Renal cortical epithelial cell (primary cell): ENCODE results near the gene FUCA1. TPM values are rescaled to one million over a fixed set of nuclear protein-coding genes. Genes with fewer than 3 reads are reported as not detected.
"Not testable (repeated sequence)": the region's sequence is repeated elsewhere in the genome, so short reads cannot be mapped to it uniquely, and the experiment has no call there.

ENCODE experiments used
- DNase-seq: peaks from one replicate; pipeline ENCODE4 v3.0.0-alpha.2; 2011; ENCODE audit warnings: low read depth
- total RNA-seq: library from RNA; depleted of rRNA; stranded (reverse); fragments of >200 nt; gene quantifications from 2 replicates; pipeline ENCODE4 v1.2.3, GENCODE V29; 2014

FUCA1 gene
- 153 and 245 TPM in 2 replicates for total RNA-seq

DNA sequence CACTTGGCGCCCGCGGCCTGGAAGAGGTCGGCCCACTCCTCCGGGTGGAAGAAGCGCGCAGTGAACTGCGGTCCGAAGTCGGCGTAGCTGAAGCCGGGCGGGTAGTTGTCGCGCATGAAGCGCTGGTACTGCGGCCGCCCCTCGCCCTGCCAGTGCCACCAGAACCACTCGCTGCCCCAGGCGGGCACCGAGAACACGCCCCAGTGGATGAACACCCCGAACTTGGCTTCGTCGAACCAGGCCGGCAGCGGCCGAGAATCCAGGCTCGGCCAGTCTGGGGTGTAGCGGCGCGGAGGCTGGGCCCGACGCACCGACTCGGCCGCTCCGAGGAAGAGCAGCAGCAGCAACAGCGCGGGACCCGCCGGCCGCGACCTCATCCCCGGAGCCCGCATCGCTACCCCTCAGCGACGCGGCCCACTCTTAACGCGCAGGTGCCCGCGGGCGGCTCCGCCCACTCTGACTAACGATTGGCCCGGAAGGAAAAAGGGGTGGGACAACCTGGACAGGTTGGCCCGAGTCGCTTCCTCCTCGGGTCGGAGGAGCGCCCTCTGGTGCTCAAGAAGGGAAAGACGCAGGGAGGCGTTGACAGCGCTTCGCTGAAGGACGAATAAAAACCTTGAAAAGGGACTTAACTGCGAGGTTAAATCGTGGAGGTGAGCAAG lies at the start of gene FUCA1:
FUCA1 (minus strand) TSS at position 396 of the 662 bp plus-strand sequence; CDS start at position 392, 4 bp downstream.
- DNase-seq = peak; percentile 87

DNA sequence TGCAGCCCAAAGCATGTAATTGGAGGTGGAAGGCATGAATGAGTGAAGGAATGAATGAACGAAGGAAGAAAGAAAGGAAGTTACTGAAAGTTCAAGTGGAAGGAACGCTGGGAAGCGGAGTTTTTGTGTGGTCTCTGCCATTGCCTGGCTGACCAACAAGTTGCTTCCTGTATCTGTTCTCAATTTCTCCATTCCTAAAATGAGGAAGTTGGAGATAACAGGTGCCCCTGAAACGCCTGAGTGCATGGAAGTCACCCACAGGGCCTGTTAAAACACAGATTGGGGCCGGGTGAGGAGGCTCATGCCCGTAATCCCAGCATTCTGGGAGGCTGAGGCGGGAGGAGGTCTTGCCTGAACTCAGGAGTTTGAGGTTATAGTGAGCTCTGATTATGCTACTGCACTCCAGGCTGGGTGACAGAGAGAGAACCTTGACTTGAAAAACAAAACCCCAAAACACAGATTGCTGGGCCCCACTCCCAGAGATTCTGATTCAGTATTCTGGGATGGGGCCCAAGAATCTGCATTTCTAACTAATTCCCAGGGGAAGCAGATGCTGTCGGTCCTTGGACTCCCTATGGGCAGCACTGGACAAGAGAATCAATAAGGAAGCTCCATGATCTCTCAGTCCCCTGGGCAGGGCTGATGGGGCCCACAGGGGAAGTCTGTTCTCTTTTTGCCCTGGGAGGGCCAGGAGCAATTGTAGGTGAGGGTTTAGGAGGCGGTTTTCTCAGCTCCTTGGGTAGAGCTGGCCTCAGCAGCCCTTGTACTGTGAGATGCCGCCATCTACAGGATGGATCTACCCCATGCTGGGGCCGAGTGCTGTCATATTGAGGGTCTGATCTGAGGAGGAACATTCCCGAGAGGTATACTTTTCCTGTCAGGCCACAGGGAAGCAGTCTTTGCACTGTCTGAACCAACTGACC lies 48.4 kb upstream of the FUCA1 start:
- DNase-seq = peak; percentile 72

DNA sequence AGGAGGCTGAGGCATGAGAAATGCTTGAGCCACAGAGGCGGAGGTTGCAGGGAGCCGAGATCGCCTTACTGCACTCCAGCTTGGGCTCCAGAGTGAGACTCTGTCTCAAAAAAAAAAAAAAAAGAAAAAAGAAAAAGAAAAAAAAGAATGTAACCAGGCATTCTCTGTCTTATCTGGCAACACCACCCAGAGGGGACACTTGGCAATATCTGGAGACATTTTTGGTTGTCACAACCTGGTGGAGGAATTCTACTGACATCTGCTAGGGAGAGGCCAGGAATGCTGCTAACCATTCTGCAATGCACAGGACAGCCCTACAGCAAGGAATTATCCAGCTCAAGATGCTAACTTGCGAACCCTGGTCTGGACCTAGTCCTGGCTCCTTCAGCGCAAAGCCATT lies 47.4 kb upstream of the FUCA1 start:
- DNase-seq = no peak

DNA sequence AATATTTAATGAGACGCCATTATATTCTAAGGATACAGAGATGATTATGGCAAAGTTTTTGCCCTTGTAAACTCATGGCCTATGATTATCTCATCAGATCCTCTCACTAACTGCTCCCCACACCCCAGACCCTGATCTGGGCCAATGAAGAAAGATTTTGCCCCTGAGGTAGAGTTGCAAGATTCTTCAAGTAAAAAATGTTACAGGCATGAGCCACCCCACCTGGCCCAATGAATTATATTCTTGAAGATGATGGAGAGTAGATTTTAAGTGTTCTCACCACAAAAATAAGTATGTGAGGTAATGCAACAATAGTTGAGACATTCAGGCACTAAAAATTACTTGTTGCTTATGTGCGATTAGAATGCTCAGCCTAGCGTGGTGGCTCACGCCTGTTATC lies 46.8 kb upstream of the FUCA1 start:
- no peak for DNase-seq

DNA sequence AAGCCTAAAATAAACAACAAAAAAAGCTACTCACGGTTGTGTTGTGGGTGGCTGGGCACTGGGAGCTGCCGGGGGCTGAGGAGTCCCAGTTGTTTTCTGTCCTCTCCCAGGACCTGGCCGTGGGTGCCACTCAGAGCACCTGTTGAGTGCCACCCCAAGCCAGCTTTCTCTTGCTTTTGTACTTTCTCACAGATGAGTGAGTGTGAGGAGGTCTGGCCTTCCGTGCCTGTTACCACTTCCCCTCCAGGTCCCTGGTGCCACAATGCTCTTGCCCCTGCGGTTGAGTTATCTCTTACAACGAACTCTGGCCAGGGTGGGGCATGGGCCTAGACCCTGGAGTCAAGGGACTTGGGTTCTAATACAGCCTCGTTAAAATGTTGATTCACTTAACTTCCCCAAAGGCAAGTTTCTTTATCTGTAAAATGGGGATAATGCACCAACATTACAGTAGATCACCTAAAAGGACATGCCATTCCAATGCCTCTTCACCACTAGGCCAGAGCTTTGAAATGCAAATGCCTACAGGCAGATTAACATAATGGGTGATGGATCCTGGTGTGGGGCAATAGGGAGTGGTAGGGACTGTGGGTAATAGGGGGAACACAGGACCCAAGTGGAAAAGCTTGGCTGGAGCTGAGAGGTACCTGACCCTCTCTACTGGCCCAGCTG lies 45.3 kb upstream of the FUCA1 start, which contains the start of gene CNR2:
CNR2 (minus strand) TSS at position 151 of the 669 bp plus-strand sequence. CDS start 37,745 bp downstream, outside the sequence.
- DNase-seq = no peak

DNA sequence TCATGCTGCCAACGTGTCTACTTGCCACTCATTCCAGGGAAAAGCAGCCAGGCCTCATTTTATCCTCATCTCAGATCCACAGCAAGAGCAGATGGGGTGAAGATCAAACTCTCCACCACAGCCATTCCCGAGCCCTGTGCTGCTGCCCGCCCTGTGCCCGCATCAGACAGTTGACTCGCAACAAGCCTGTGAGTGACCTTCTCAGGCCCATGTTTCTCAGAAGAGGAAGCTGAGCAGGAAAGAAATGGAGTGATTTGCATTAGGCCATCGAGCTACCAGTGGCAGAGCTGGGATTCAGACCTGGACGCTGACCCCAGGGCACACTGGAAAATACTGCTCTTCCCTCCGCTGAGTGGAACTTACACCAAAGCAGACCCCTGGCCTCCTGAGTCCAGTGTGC lies 43.8 kb upstream of the FUCA1 start:
- no peak for DNase-seq

DNA sequence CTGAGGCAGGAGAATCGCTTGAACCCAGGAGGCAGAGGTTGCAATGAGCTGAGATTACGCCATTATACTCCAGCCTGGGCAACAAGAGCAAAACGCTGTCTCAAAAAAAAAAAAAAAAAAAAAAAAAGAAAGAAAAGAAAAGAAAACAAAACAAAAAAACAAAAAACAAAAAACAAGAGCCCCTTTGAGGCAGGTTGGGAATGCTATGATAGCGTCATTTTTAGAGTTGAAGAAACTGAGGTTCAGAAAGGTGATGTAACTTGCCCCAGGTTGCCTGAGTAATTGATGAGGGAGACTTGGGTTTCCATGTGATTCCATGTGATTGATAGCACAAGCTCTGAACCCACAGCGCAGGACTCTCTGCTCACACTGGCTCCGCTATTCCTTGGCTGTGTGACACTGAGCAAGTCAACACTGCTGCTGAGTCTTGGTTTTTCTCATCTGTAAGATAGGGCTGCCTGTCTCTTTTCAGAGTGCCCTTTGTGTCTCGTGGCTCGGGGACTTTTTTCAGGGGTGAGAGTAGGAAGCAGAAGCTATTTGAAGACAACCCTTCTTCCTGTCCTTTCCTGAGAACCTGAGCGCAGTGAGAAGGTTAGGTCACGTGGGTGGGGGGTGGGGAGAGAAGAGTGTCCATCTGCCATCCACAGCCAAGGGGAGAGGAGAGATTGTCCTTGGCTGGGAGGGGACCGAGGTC lies 42.6 kb upstream of the FUCA1 start:
- DNase-seq = no peak

DNA sequence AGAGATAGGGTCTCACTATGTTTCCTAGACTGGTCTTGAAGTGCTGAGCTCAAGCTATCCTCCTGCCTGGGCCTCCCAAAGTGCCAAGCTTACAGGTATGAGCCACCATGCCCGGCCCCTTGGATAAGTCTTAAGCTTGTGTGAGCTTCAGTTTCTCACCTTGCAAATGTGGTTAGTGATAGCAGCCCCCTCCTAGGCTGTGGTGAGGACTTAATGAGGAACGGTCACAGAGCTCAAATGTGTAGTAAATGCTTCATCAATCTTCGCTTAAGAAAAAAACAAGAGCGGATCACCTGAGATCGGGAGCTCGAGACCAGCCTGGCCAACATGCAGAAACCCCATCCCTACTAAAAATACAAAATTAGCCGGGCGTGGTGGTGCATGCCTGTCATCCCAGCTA lies 42.1 kb upstream of the FUCA1 start:
- DNase-seq = no peak

DNA sequence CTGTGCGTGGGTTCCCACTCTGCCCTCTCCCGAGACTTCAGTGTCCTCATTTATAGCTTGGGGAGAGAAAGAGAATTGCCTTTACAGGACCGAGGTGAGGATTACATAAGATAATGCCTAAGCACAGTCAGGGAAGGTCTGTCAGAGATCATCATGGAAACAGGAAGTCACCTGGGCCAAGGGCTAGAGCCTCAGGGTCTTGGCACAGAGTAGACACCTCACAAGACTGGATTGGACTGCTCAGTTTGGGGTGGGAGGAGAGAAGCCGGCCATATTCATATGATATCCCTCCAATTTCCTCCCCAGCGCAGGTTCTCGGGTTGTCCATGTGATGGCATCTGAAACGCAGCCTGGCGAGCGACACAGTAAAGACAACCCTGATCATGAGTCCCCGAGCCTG lies 41.3 kb upstream of the FUCA1 start:
- no peak for DNase-seq

DNA sequence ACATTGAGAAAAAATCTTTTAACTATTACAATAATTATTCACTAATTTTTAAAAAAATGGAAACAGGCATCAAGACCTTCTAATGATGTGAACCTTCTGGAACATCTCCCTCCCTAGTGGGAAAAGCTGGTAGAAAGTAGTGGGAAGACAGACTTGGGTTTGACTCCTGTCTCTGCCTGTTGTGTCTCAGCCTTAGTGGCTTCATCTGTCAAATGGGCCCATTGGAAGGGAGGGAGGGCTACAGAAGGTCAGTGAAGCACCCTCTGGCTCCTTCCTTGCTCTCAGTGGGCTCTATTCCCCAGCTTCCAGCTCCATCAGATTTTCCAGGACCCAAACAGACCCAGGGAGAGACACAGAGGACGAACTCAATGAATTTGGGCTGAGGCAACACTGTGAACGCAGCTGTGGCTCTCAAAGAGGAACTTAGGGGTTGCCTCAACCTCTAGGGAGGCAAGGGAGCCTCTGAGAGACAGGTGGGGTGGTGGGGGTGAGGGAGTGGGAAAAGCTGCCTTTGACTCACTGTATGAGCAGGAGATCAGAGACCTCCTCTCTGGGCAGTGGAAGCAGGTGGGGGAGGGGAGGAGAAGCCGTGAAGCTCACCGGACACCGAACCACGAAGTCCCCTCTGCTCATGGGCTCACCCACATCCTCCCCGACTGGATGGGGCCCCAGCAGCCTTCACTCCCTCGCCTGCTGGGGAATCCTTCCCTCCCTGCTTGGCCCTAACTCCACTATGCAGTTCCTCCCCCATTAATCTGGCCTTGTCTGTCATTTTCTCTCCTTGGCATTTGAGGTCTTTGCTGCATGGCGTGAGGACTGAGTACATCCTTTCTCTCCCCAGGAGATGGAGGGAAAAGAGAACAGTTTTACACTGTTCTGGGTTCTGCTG lies 40.6 kb upstream of the FUCA1 start:
- DNase-seq = no peak

DNA sequence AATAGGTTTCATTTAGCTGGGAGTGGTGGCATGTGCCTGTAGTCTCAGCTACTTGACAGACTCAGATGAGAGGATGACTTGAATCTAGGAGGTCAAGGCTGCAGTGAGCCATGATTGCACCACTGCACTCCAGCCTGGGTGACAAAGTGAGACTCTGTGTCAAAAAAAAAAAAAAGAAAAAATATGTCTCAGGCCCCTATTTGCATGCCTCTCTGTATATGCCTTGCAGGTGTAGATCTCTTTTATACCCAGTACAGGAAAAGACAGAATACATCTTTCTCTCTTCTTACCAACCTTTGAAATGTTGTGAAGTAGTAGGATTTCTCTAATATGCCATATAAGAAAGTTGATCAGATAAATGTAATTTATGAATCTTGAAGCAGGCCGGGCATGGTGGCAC lies 38.6 kb upstream of the FUCA1 start:
- no peak for DNase-seq

DNA sequence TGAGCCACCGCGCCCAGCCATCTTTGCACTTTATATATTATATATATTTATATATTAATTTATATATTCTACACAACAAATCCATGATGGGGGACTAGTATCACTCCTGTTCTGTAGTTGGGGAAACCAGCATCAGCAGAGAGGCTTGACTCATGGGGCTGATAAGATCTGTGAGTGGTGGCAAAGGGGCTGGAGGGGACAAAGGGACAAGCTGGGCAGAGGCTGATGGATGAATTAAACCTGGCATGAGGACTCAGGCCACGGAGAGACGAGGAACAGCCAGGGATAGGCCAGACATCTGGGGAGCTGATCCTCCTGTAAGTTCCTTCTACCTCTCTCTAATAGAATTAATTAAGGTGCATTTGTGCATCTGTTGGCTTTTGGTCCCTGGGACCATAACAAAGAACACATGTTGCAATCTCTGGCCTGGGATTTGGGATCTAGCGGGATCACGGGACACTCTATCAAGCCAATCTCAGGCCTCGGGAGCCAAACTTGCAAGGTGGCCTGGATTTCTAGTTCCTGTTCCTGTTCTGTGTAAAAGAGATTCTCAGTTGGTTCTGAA lies 37.5 kb upstream of the FUCA1 start:
- no peak for DNase-seq

DNA sequence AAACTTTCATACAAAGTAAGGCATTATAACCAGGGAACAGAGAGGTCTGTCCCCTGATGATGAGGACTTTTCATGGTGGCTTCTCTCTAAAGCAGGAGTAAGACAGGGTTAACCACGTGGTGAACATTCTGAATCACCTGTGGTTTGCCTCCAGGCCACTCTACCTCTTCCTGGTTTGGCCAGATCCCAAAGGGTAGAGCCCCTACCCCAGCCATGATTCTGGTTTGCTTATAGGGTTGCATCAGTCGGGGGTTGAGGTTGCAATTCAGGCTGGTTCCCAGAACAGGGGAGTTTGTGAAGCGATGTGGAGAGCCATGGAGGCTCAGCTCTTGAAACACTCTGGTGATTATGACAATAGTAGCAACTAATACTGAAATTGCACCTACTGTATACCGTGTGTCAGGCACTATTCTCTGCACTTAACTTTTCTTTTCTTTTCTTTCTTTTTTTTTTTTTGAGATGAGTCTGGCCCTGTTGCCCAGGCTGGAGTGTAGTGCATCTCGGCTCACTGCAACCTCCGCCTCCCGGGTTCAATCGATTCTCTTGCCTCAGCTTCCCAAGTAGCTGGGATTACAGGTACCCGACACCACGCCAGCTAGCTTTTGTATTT lies 36.8 kb upstream of the FUCA1 start:
- peak; percentile 79 for DNase-seq

DNA sequence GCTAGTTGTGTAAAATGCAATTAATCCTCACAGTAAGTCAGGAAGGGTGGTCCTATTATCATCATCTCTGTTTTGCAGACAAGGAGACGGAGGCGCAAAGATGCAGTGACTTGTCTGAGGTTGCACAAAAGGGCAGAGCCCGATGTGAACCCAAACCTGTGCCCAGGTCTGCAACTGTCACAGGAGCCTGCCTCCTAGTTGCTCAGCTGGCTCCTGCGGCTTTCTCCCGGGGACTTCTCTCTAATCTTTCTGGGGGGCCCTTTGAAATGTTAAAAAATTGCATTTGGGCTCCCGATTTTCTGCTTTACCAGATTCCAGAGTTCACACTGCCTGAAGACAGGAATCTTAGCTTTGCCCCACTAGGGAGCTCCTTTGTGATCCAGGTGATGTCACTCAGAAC lies 35.7 kb upstream of the FUCA1 start:
- no peak for DNase-seq

DNA sequence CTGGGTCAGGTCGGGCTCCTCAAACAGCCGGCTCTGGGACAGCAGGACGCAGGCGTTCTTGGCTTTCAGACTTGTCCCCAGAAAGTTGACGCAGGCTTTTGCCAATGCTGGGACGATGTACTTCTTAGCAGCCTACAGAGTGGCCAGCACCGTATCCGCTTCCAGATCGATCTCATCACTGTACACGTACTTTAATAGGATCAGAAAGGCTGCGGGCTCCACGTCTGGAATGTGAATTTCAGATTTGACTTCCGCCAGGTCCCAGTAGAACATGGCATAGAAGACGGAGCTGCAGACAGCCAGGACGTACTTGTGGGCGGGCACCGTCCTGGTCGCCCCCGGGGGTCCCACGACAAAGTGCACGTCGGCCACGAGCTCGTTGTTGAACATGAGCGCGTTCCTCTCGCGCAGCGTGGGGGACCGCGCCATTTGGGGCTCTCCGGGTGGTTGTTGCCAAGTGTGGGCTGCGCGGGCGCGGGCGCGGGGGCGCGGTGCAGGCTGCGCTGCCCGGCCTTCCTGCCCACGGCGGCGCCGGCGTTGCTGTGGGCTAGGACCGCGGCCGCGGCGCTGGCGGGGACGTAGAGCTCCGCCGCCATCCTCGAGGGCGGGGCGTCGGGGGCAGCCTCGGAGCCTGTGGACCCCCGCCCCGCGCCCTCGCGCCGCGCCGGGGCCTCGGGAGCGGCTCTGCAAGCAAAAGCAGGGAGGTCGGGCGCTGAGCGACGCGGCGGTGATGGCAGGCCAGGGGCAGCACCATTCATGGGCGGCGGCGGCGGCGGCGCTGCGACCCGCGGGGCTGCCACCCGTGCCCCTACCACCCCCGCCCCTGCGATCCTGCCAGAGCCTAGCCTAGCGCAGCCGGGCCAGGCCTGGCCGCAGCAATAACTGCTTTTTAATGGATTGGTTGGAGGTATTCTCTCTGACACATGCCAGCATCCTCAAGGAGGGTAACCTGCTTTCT lies 34.5 kb upstream of the FUCA1 start:
- no peak for DNase-seq

DNA sequence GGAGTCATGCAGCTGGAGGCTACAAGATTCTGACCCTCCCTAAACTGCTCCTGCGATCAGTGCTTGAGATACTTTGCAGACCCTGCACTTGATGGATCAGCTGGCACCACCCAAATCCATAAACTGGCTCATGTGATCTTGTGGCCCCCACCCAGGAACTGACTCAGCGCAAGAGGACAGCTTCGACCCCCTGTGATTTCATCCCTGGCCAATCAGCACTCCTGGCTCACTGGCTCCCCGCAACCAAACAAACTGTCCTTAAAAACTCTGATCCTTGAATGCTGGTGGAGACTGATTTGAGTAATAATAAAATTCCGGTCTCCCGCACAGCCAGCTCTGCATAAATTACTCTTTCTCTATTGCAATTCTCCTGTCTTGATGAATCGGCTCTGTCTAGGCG lies 31.9 kb upstream of the FUCA1 start:
- not testable (repeated sequence) for DNase-seq

DNA sequence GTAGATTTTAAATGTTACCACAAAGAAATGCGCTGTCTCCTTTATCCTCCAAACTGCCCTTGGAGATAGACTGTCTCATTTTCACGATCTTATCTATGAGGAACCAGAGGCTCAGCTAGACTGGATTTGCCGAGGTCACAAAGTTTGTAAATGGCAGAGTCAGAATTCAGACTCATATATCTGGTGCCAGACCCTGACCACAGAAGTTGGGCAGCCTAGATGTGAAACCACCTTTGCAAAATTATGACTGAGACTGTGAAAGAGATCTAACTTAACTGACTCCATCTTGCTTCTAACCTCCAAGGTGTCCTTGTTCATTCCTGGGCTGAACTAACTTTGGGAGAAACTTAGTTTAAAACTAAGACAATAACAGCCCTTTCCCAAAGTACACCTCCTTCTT lies 31.0 kb upstream of the FUCA1 start:
- DNase-seq = no peak

DNA sequence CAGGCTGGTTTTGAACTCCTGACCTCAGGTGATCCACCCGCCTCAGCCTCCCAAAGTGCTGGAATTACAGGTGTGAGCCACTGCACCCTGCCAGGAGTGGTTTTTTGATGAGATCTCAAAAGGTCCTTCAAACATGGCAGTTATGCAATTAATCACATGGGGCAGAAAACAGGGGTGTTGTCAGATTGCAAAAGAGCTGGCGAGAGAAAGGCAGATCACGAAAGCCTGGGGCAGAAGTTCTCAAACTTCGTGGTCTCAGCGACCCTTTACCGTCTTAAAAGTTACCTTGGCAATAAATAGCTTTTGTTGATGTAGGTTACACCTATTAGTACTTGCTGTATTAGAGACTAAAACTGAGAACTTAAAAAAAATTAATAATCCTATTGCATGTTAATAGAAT lies 29.0 kb upstream of the FUCA1 start:
- peak; percentile 14 for DNase-seq

DNA sequence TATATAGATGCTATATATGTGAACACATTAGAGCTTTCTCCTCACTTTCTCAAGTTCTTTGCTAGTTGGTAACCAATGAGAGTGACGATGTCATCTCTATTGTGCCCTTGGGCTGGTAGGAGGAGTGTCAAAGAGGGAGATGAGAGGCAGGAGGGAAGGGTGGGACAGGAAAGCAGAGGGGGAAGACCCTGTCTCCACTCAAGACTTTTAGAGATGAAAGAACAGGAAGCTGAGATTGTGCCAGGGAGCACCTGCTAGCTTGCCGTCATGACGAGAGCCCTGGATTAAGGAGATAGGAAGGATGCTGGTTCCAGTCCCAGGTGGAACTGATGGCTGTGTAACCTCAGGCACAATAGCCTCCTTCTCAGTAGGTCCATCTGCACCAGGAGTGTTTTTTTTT lies 28.4 kb upstream of the FUCA1 start:
- no peak for DNase-seq
